SU-DHL-6 (cell line): ENCODE results near the gene EIF4B.

Experiments used
- H2AFZ ChIP-seq: fragments of 200-600 bp; sonication (generic); 2 replicates; pipeline ENCODE4 v1.6.1; 2014; ENCODE audit warnings: low read depth, mild to moderate bottlenecking, moderate library complexity, mixed read lengths, antibody characterized with exemption, low read length; ENCODE audit not compliant: severe bottlenecking
- H3F3A ChIP-seq: fragments of 200-600 bp; shearing (Covaris generic); 2 replicates; pipeline ENCODE4 v1.6.0; 2016; ENCODE audit warnings: antibody characterized with exemption, mild to moderate bottlenecking; ENCODE audit not compliant: insufficient read depth
- H3K27ac ChIP-seq: fragments of 200-600 bp; sonication (generic); 2 replicates; pipeline ENCODE4 v1.5.1; 2016; ENCODE audit warnings: low read depth, mild to moderate bottlenecking, low read length, moderate library complexity, mixed read lengths
- H3K27me3 ChIP-seq: fragments of 200-600 bp; sonication (generic), shearing (Covaris generic); 2 replicates; pipeline ENCODE4 v1.6.0; 2014; ENCODE audit warnings: mild to moderate bottlenecking, low read length
- H3K36me3 ChIP-seq: fragments of 200-600 bp; sonication (generic); 2 replicates; pipeline ENCODE4 v1.6.1; 2014; ENCODE audit warnings: mild to moderate bottlenecking, low read length, mixed read lengths
- H3K4me2 ChIP-seq: fragments of 300-600, 200-600 bp; shearing (Covaris generic), sonication (generic); 2 replicates; pipeline ENCODE4 v1.6.0; 2014; ENCODE audit warnings: low read length, low read depth, mild to moderate bottlenecking; ENCODE audit not compliant: poor library complexity, severe bottlenecking
- H3K4me3 ChIP-seq: fragments of 200-600 bp; sonication (generic); 2 replicates; pipeline ENCODE4 v1.5.1; 2014; ENCODE audit warnings: antibody characterized with exemption, low read length, mild to moderate bottlenecking, mixed read lengths; ENCODE audit not compliant: insufficient read depth, poor library complexity, severe bottlenecking
- H3K79me2 ChIP-seq: fragments of 200-600 bp; sonication (generic); 2 replicates; pipeline ENCODE4 v1.6.1; 2014; ENCODE audit warnings: mild to moderate bottlenecking, low read length, moderate library complexity; ENCODE audit not compliant: insufficient read depth
- H3K9ac ChIP-seq: fragments of 200-600 bp; sonication (generic); 2 replicates; pipeline ENCODE4 v1.7.0; 2014; ENCODE audit warnings: mild to moderate bottlenecking, low read length
- H3K9me2 ChIP-seq: fragments of 200-600 bp; sonication (generic); replicated peaks from 2 replicates; pipeline ENCODE4 v1.6.1; 2014; ENCODE audit warnings: low read length; ENCODE audit not compliant: insufficient read depth
- H3K9me3 ChIP-seq: fragments of 200-600 bp; sonication (generic); 2 replicates; pipeline ENCODE4 v1.6.1; 2014; ENCODE audit warnings: low read length, mixed read lengths; ENCODE audit not compliant: insufficient read depth
- H4K20me1 ChIP-seq: fragments of 200-600 bp; sonication (generic); 2 replicates; pipeline ENCODE4 v1.6.1; 2014; ENCODE audit warnings: low read depth, mild to moderate bottlenecking, antibody characterized with exemption, low read length, moderate library complexity, mixed read lengths
- EZH2phosphoT487 ChIP-seq: fragments of 200-600 bp; sonication (generic), shearing (Covaris generic); conservative IDR thresholded peaks from 2 replicates; pipeline ENCODE4 v1.6.1; 2018; ENCODE audit warnings: mild to moderate bottlenecking, antibody characterized with exemption, low read length, moderate library complexity, mixed read lengths
- TF ChIP-seq, protein P1 (sequence below): fragments of 200-600 bp; sonication (generic); IDR thresholded peaks from one replicate; pipeline ENCODE4 v1.5.1; 2017; ENCODE audit warnings: antibody characterized with exemption, mild to moderate bottlenecking, low read length, moderate library complexity; ENCODE audit not compliant: insufficient read depth, poor library complexity, severe bottlenecking

Gene EIF4B

DNA sequence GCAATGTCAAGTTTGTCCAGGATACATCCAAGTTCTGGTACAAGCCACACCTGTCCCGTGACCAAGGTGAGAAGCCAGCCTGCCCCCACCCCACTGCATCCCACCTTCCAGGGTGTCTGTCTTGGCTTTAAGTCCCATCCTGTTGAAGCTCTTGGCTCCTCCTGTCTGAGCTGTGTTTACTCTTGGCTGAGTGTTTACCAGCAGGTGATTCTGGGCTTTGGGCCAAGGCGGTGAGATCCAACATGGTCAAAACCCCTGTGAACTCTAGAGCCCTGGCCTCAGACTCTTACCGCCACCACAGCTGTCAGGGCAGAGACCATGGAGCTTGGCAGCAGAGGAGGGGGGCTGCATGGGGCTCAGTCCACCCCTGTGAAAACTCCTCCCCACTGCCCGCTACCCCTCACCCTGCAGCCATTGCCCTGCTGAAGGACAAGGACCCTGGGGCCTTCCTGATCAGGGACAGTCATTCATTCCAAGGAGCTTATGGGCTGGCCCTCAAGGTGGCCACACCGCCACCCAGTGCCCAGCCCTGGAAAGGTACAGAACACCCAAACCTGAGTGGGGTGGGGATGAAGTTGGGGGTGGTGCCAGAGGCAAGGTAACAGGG lies 55.3 kb downstream of the EIF4B start:
- Histone ChIP-seq H3F3A (peaks cover 2% of the 10 kb centered on the region; the same call in 1 of the 2 replicates), H3K36me3 (no peaks in the 10 kb centered on the region), H3K27ac (no peak overlapping the region), H4K20me1 (no peaks in the 10 kb centered on the region), H2AFZ (no peak overlapping the region), H3K4me3 (no peak overlapping the region), H3K9me3 (no peaks in the 10 kb centered on the region), H3K4me2 (no peak overlapping the region), H3K79me2 (no peaks in the 10 kb centered on the region), H3K9me2 (no peaks in the 10 kb centered on the region), H3K9ac (no peak overlapping the region), H3K27me3 (no peaks in the 10 kb centered on the region)
- TF ChIP-seq, protein P1, sequence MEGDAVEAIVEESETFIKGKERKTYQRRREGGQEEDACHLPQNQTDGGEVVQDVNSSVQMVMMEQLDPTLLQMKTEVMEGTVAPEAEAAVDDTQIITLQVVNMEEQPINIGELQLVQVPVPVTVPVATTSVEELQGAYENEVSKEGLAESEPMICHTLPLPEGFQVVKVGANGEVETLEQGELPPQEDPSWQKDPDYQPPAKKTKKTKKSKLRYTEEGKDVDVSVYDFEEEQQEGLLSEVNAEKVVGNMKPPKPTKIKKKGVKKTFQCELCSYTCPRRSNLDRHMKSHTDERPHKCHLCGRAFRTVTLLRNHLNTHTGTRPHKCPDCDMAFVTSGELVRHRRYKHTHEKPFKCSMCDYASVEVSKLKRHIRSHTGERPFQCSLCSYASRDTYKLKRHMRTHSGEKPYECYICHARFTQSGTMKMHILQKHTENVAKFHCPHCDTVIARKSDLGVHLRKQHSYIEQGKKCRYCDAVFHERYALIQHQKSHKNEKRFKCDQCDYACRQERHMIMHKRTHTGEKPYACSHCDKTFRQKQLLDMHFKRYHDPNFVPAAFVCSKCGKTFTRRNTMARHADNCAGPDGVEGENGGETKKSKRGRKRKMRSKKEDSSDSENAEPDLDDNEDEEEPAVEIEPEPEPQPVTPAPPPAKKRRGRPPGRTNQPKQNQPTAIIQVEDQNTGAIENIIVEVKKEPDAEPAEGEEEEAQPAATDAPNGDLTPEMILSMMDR, result peak; percentile 21
- TF ChIP-seq EZH2phosphoT487, result no peak

DNA sequence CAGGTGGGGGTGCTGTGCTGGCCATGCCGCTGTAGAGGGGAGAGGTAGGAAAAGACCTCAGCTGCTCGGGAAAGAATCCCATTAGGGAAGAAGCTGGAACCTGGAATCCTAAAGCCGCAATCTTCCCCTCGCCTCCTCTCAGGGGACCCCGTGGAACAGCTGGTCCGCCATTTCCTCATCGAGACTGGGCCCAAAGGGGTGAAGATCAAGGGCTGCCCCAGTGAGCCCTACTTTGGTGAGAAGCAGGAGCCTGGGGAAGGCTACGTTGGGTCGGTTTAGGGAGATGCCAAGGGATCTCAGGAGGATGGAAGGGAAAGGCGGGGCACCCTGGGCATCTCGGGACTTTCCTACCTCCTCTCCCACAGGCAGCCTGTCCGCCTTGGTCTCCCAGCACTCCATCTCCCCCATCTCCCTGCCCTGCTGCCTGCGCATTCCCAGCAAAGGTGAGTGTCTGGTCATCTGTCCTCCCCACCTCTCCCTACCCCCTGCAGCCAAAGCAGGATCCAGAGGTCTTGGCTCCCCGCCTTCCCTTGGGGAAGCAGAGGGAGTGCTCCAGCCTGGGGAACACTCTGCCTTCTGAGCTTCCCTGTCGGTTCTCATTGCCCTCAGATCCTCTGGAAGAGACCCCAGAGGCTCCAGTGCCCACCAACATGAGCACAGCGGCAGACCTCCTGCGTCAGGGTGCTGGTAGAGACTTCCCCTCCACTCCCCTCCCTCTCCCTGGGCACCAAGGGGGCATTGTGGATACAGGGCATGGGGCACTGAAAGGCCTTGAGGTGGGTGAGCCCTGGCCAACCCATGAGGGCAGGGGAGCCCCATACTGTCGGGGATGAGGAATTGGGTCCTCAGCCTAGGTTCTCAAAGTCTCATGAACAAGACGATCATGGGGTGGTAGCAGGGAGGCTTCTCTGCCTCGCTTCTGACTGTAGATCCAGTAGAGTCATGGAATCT lies 56.0 kb downstream of the EIF4B start:
- Histone ChIP-seq H3K9me3 (no peaks in the 10 kb centered on the region), H3K4me2 (no peak overlapping the region), H3K27ac (no peak overlapping the region), H3K27me3 (no peaks in the 10 kb centered on the region), H2AFZ (no peak overlapping the region), H3K9ac (no peak overlapping the region), H3K9me2 (no peaks in the 10 kb centered on the region), H3F3A (no peaks in the 10 kb centered on the region), H3K36me3 (no peaks in the 10 kb centered on the region), H3K4me3 (no peak overlapping the region), H3K79me2 (no peaks in the 10 kb centered on the region), H4K20me1 (no peaks in the 10 kb centered on the region)
- TF ChIP-seq EZH2phosphoT487, result no peak
- TF ChIP-seq, protein P1, result no peak

DNA sequence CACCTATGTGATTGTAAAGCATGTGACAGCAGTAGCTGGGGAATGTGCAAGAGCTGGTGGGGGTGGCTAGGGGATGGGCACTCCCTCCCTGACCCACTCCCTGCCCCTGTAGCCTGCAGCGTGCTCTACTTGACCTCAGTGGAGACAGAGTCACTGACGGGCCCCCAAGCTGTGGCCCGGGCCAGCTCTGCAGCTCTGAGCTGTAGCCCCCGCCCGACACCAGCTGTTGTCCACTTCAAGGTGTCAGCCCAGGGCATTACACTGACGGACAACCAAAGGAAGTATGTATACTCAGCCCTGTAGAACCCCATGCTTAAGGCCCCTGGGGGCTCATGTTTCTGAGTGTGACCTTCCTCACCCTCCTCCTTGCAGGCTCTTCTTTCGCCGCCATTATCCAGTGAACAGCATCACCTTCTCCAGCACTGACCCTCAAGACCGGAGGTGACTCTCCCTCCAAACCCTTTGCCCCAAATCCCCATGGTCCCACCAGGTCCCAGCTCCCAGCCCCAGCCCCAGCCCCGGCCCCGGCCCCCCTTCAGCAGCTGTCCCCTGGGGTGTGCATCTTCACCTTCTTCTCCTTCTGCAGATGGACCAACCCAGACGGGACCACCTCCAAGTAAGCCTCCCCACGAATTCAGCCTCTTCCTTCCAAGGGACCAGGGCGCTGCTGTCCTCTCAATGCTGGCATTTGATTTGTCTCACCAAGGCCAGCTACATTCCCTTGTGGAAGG lies 56.9 kb downstream of the EIF4B start:
- no peak overlapping the region for H2AFZ ChIP-seq
- TF ChIP-seq, protein P1, result no peak
- no peak for TF ChIP-seq EZH2phosphoT487
- no peaks in the 10 kb centered on the region for H3K9me2 ChIP-seq
- no peaks in the 10 kb centered on the region for H3K79me2 ChIP-seq
- no peaks in the 10 kb centered on the region for H4K20me1 ChIP-seq
- H3K4me2 ChIP-seq, result no peak overlapping the region
- no peak overlapping the region for H3K9ac ChIP-seq
- H3K4me3 ChIP-seq, result no peak overlapping the region
- H3K27me3 ChIP-seq, result no peaks in the 10 kb centered on the region
- H3F3A ChIP-seq, result no peaks in the 10 kb centered on the region
- no peaks in the 10 kb centered on the region for H3K9me3 ChIP-seq
- H3K36me3 ChIP-seq, result no peaks in the 10 kb centered on the region
- no peak overlapping the region for H3K27ac ChIP-seq
